Fibroblast of lung (primary cell): ENCODE data around the gene CCDC88C.

Experiments used
- EZH2 ChIP-seq: IDR thresholded peaks from 2 replicates; pipeline ENCODE4 v1.5.1; 2012; ENCODE audit warnings: low read length, control low read depth, mild to moderate bottlenecking; ENCODE audit errors: missing control alignments
- TF ChIP-seq, protein P1 (sequence below), 2 donors: IDR thresholded peaks in 1 of 2; conservative IDR thresholded peaks in 1 of 2; 1 replicate in 1 of 2; 2 replicates in 1 of 2; pipeline ENCODE4 v1.5.1; 2011 to 2012; ENCODE audit warnings: low read length in 2 of 2, control low read depth in 1 of 2, inconsistent platforms in 1 of 2, low read depth in 1 of 2, mild to moderate bottlenecking in 1 of 2

- TF ChIP-seq, protein P1, sequence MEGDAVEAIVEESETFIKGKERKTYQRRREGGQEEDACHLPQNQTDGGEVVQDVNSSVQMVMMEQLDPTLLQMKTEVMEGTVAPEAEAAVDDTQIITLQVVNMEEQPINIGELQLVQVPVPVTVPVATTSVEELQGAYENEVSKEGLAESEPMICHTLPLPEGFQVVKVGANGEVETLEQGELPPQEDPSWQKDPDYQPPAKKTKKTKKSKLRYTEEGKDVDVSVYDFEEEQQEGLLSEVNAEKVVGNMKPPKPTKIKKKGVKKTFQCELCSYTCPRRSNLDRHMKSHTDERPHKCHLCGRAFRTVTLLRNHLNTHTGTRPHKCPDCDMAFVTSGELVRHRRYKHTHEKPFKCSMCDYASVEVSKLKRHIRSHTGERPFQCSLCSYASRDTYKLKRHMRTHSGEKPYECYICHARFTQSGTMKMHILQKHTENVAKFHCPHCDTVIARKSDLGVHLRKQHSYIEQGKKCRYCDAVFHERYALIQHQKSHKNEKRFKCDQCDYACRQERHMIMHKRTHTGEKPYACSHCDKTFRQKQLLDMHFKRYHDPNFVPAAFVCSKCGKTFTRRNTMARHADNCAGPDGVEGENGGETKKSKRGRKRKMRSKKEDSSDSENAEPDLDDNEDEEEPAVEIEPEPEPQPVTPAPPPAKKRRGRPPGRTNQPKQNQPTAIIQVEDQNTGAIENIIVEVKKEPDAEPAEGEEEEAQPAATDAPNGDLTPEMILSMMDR (conservative IDR thresholded peaks at IDR 0.05 in 1 of 2, IDR thresholded peaks at IDR 0.05 in 1 of 2; ENCODE audit: low read depth in 1 of 2, low read length in 2 of 2): no peak
- TF ChIP-seq EZH2: no peak
Measured at GRCh38 chr14:91389150-91389549, 28.5 kb downstream of the CCDC88C start.
